HepG2 (cell line): ENCODE data around the gene ARHGEF39. TPM values are rescaled to one million over a fixed set of nuclear protein-coding genes. Genes with fewer than 3 reads are reported as not detected.

Experiments
- BRF2 ChIP-seq: sonication (generic); formaldehyde crosslinking; IDR thresholded peaks from 2 replicates; pipeline ENCODE4 v1.8.1; 2022; ENCODE audit warnings: mild to moderate bottlenecking, missing genetic modification reagents
- ETV6 ChIP-seq: sonication (generic); formaldehyde crosslinking; conservative IDR thresholded peaks from 2 replicates; pipeline ENCODE4 v1.4.0; 2020; ENCODE audit warnings: missing genetic modification reagents
- ZFP36 ChIP-seq: fragments of 150-350 bp; IDR thresholded peaks from 2 replicates; pipeline ENCODE4 v1.6.1; 2018; ENCODE audit warnings: borderline replicate concordance, low read length, low read depth; ENCODE audit not compliant: partially characterized antibody
- ZFP91 ChIP-seq: sonication (generic); formaldehyde crosslinking; IDR thresholded peaks from 2 replicates; pipeline ENCODE4 v1.9.0; 2022; ENCODE audit warnings: missing genetic modification reagents, mild to moderate bottlenecking, borderline replicate concordance
- ZNF687 ChIP-seq: sonication (generic); formaldehyde crosslinking; IDR thresholded peaks from 2 replicates; pipeline ENCODE4 v1.5.1; 2020; ENCODE audit warnings: mild to moderate bottlenecking, missing genetic modification reagents, moderate library complexity
- ZNF891 ChIP-seq: sonication (generic); formaldehyde crosslinking; IDR thresholded peaks from 2 replicates; pipeline ENCODE4 v1.5.0; 2020; ENCODE audit warnings: mild to moderate bottlenecking, missing genetic modification reagents
- polyA plus RNA-seq, 8 experiments: library from polyadenylated mRNA; depleted of rRNA in 3 of 8; stranded (reverse) in 7 of 8; unstranded in 1 of 8; fragments of >200 nt; fragmentation: Illumina TruSeq in 4 of 8; extraction: Trizol in 4 of 8; gene quantifications; 2 replicates each; pipeline versions ENCODE4 v1.2.1 to v1.2.3, GENCODE V29; 2011 to 2016; ENCODE audit warnings: low read depth in 4 of 8, missing spikeins in 1 of 8, mixed read lengths in 1 of 8; ENCODE audit not compliant: insufficient read depth in 1 of 8
- total RNA-seq, 5 experiments: library from RNA; depleted of rRNA; stranded (reverse); fragments of >200 nt; fragmentation: Illumina TruSeq; extraction: Trizol; gene quantifications; 2 replicates each; pipeline ENCODE4 v1.2.3, GENCODE V29; 2016; ENCODE audit warnings: low read depth in 1 of 5
- TF ChIP-seq, protein P1 (sequence below): sonication (generic); formaldehyde crosslinking; IDR thresholded peaks from 2 replicates; pipeline ENCODE4 v1.8.0; 2022; ENCODE audit warnings: missing genetic modification reagents, low read depth, mild to moderate bottlenecking, borderline replicate concordance
- TF ChIP-seq, protein P2 (sequence below): sonication (generic); formaldehyde crosslinking; IDR thresholded peaks from 2 replicates; pipeline ENCODE4 v1.8.0; 2022; ENCODE audit warnings: mild to moderate bottlenecking, missing genetic modification reagents; ENCODE audit not compliant: insufficient replicate concordance

The ARHGEF39 gene
- total and polyA plus RNA-seq, 2 of the 13 experiments (the other 11 are each of a cell fraction or from before 2014, with no cell fraction given) = 11.2 to 12.3 TPM

- TF ChIP-seq ZNF687 (peak; percentile 32), ZFP91 (CRISPR knock-in tag) (no peak), BRF2 (CRISPR knock-in tag) (no peak), ZNF891 (no peak), ETV6 (CRISPR knock-in tag) (no peak), ZFP36 (no peak)
- TF ChIP-seq, protein P1, sequence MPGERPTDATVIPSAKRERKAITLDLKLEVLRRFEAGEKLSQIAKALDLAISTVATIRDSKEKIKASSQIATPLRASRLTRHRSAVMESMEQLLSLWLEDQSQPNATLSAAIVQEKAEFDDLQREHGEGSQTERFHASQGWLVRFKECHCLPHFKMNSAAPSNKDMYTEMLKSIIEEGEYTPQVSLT = no peak
- TF ChIP-seq, protein P2, sequence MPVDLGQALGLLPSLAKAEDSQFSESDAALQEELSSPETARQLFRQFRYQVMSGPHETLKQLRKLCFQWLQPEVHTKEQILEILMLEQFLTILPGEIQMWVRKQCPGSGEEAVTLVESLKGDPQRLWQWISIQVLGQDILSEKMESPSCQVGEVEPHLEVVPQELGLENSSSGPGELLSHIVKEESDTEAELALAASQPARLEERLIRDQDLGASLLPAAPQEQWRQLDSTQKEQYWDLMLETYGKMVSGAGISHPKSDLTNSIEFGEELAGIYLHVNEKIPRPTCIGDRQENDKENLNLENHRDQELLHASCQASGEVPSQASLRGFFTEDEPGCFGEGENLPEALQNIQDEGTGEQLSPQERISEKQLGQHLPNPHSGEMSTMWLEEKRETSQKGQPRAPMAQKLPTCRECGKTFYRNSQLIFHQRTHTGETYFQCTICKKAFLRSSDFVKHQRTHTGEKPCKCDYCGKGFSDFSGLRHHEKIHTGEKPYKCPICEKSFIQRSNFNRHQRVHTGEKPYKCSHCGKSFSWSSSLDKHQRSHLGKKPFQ (CRISPR knock-in tag) = no peak
- TF ChIP-seq, all 625 proteins: peak for 5
Measured at GRCh38 chr9:35685506-35685905, 20.5 kb upstream of the ARHGEF39 start (continued).
